RWPE2 (cell line): Measurements from ENCODE around the gene KIAA1217.

ENCODE experiments used
- ATAC-seq: fragments of 200-7000 bp; cut with Tn5 transposase; 3 replicates; pipeline ENCODE4 v1.9.1; 2021; ENCODE audit warnings: low read depth
- DNase-seq: peaks from one replicate; pipeline ENCODE4 v3.0.0-alpha.2; 2020; ENCODE audit warnings: low spot score
- H3K27ac ChIP-seq: fragments of 450-650 bp; 2 replicates; pipeline ENCODE4 v1.5.1; 2017; ENCODE audit warnings: mild to moderate bottlenecking; ENCODE audit not compliant: poor library complexity, severe bottlenecking
- H3K27me3 ChIP-seq: fragments of 250-450 bp; sonication (Bioruptor Pico); 2 replicates; pipeline ENCODE4 v1.5.1; 2021; ENCODE audit warnings: mild to moderate bottlenecking, moderate library complexity; ENCODE audit not compliant: insufficient read depth, poor library complexity, severe bottlenecking
- H3K36me3 ChIP-seq: fragments of 250-450 bp; sonication (Bioruptor Pico); 2 replicates; pipeline ENCODE4 v1.5.1; 2020; ENCODE audit warnings: low read depth, mild to moderate bottlenecking, moderate library complexity
- H3K4me1 ChIP-seq: fragments of 250-450 bp; sonication (Bioruptor Pico); 2 replicates; pipeline ENCODE4 v1.5.1; 2021; ENCODE audit warnings: mild to moderate bottlenecking, moderate library complexity; ENCODE audit not compliant: insufficient read depth, poor library complexity, severe bottlenecking
- H3K4me3 ChIP-seq: fragments of 250-450 bp; sonication (Bioruptor Pico); 2 replicates; pipeline ENCODE4 v1.5.1; 2021; ENCODE audit warnings: mild to moderate bottlenecking, moderate library complexity; ENCODE audit not compliant: severe bottlenecking
- H3K9me3 ChIP-seq: fragments of 250-450 bp; sonication (Bioruptor Pico); 2 replicates; pipeline ENCODE4 v1.5.1; 2021; ENCODE audit warnings: mild to moderate bottlenecking, moderate library complexity; ENCODE audit not compliant: severe bottlenecking
- CTCF ChIP-seq: fragments of 450-650 bp; IDR thresholded peaks from one replicate; pipeline ENCODE4 v1.5.1; 2017; ENCODE audit warnings: mild to moderate bottlenecking, moderate library complexity; ENCODE audit not compliant: poor library complexity, severe bottlenecking

Gene KIAA1217

GRCh38 chr10:24208661-24209431 is at the start of gene KIAA1217:
TSS of gene KIAA1217 (plus strand) at chr10:24209138. CDS start at chr10:24209194, 56 bp downstream.
- Histone ChIP-seq H3K27me3 (no peaks in the 10 kb centered on the region), H3K4me3 (peak within 1 kb of the TSS; percentile 19), H3K27ac (peak within 1 kb of the TSS; percentile 61), H3K9me3 (no peaks in the 10 kb centered on the region), H3K4me1 (peaks cover 14% of the 10 kb centered on the region), H3K36me3 (no peaks in the 10 kb centered on the region)
- peak; percentile 57 for ATAC-seq
- no peak for TF ChIP-seq CTCF
- no peak for DNase-seq

- DNase-seq (no peak), ATAC-seq (no peak)
- H3K27me3 ChIP-seq, result no peaks in the 10 kb centered on the region
- no peaks in the 10 kb centered on the region for H3K9me3 ChIP-seq
- H3K27ac ChIP-seq, result no peak overlapping the region
- H3K4me1 ChIP-seq, result no peaks in the 10 kb centered on the region
- H3K4me3 ChIP-seq, result no peak overlapping the region
- no peak for TF ChIP-seq CTCF
- H3K36me3 ChIP-seq, result no peaks in the 10 kb centered on the region
Observed at GRCh38 chr10:24162206-24162985, 46.5 kb upstream of the KIAA1217 start.

GRCh38 chr10:24163485-24163884 is 45.5 kb upstream of the KIAA1217 start:
- Histone ChIP-seq H3K9me3 (no peaks in the 10 kb centered on the region), H3K27me3 (no peaks in the 10 kb centered on the region), H3K27ac (no peak overlapping the region), H3K4me3 (no peak overlapping the region), H3K36me3 (no peaks in the 10 kb centered on the region), H3K4me1 (no peaks in the 10 kb centered on the region)
- DNase-seq (no peak), ATAC-seq (no peak)
- no peak for TF ChIP-seq CTCF

- Histone ChIP-seq H3K27ac (no peak overlapping the region), H3K36me3 (no peaks in the 10 kb centered on the region), H3K9me3 (no peaks in the 10 kb centered on the region), H3K27me3 (no peaks in the 10 kb centered on the region), H3K4me3 (no peak overlapping the region), H3K4me1 (no peaks in the 10 kb centered on the region)
- no peak for ATAC-seq
- TF ChIP-seq CTCF, result no peak
- DNase-seq, result no peak
Observed at GRCh38 chr10:24168258-24169170, 40.4 kb upstream of the KIAA1217 start.
